Cardiac muscle cell (in vitro differentiated cells and primary cell): ENCODE measurements around the gene ABL1. TPM values are rescaled to one million over a fixed set of nuclear protein-coding genes. Genes with fewer than 3 reads are reported as not detected.

ENCODE experiments used
- DNase-seq, 2 donors: peaks; one replicate each; pipeline versions ENCODE4 v3.0.0 to v3.0.0-alpha.2; 2010 to 2017; ENCODE audit warnings: low read depth in 1 of 2, low spot score in 1 of 2
- H3K27ac ChIP-seq: fragments of 200-600 bp; sonication (generic); 2 replicates; pipeline ENCODE4 v1.5.1; 2016
- H3K27me3 ChIP-seq: fragments of 200-600 bp; sonication (generic); 2 replicates; pipeline ENCODE4 v1.6.0; 2016; ENCODE audit warnings: control low read depth
- H3K36me3 ChIP-seq: fragments of 200-600 bp; sonication (generic); 2 replicates; pipeline ENCODE4 v1.5.1; 2016; ENCODE audit warnings: control low read depth
- H3K4me1 ChIP-seq: fragments of 200-600 bp; sonication (generic); 2 replicates; pipeline ENCODE4 v1.8.1; 2017; ENCODE audit warnings: low read depth, mild to moderate bottlenecking, mixed run types
- H3K4me3 ChIP-seq: fragments of 200-600 bp; sonication (generic); 2 replicates; pipeline ENCODE4 v1.5.1; 2016; ENCODE audit warnings: mild to moderate bottlenecking
- H3K9me3 ChIP-seq: fragments of 200-600 bp; sonication (generic); 2 replicates; pipeline ENCODE4 v1.5.1; 2017; ENCODE audit warnings: low read depth, mild to moderate bottlenecking, control low read depth
- CTCF ChIP-seq: IDR thresholded peaks from 2 replicates; pipeline ENCODE4 v1.5.1; 2012; ENCODE audit warnings: low read depth, mild to moderate bottlenecking, low read length
- polyA plus RNA-seq: library from polyadenylated mRNA; unstranded; fragments of >200 nt; fragmentation: Nextera tagmentation; extraction: Ambion mirVana; gene quantifications from 2 replicates; pipeline ENCODE4 v1.2.1, GENCODE V29; 2016
- total RNA-seq: library from RNA; depleted of rRNA; stranded (reverse); fragments of >200 nt; gene quantifications from 2 replicates; pipeline ENCODE4 v1.2.3, GENCODE V29; 2016

ABL1 gene
- total and polyA plus RNA-seq, 2 experiments from 2014 or later, result 41.8 to 97.1 TPM

GRCh38 chr9:130824079-130824478, 11.0 kb upstream of the ABL1 start:
- Histone ChIP-seq H3K27ac (peak overlapping the region; percentile 96), H3K36me3 (no peaks in the 10 kb centered on the region), H3K9me3 (no peaks in the 10 kb centered on the region), H3K4me1 (peaks cover 30% of the 10 kb centered on the region), H3K4me3 (no peak overlapping the region), H3K27me3 (no peaks in the 10 kb centered on the region)
- no peak for DNase-seq
- no peak for TF ChIP-seq CTCF

- peak; percentile 73 to 81 for DNase-seq
- peaks cover 33% of the 10 kb centered on the region for H3K4me1 ChIP-seq
- no peaks in the 10 kb centered on the region for H3K27me3 ChIP-seq
- H3K36me3 ChIP-seq, result no peaks in the 10 kb centered on the region
- TF ChIP-seq CTCF, result no peak
- peak overlapping the region; percentile 96 for H3K27ac ChIP-seq
- no peaks in the 10 kb centered on the region for H3K9me3 ChIP-seq
- H3K4me3 ChIP-seq, result peak overlapping the region; percentile 17
Measured at GRCh38 chr9:130824643-130825350, 10.3 kb upstream of the ABL1 start.

GRCh38 chr9:130825351-130825651, 9.8 kb upstream of the ABL1 start:
- TF ChIP-seq CTCF, result no peak
- H3K4me3 ChIP-seq, result peak overlapping the region; percentile 17
- no peak for DNase-seq

GRCh38 chr9:130825809-130826208, 9.2 kb upstream of the ABL1 start:
- Histone ChIP-seq H3K27ac (peak overlapping the region; percentile 96), H3K27me3 (no peaks in the 10 kb centered on the region), H3K36me3 (no peaks in the 10 kb centered on the region), H3K4me1 (peaks cover 35% of the 10 kb centered on the region), H3K9me3 (no peaks in the 10 kb centered on the region), H3K4me3 (peak overlapping the region; percentile 17)
- TF ChIP-seq CTCF, result no peak
- DNase-seq, result no peak

More at GRCh38 chr9:130825351-130825651, 9.8 kb upstream of the ABL1 start:
- Histone ChIP-seq H3K36me3 (no peaks in the 10 kb centered on the region), H3K27ac (peak overlapping the region; percentile 96), H3K4me1 (peaks cover 35% of the 10 kb centered on the region), H3K27me3 (no peaks in the 10 kb centered on the region), H3K9me3 (no peaks in the 10 kb centered on the region)

- Histone ChIP-seq H3K36me3 (no peaks in the 10 kb centered on the region), H3K27ac (no peak overlapping the region), H3K4me3 (no peak overlapping the region), H3K27me3 (no peaks in the 10 kb centered on the region), H3K9me3 (no peaks in the 10 kb centered on the region), H3K4me1 (peaks cover 30% of the 10 kb centered on the region)
- no peak for DNase-seq
- no peak for TF ChIP-seq CTCF
Measured at GRCh38 chr9:130829762-130830161, 5.3 kb upstream of the ABL1 start.
